ENCODE results near the gene ENOSF1.

The ENOSF1 gene

DNA sequence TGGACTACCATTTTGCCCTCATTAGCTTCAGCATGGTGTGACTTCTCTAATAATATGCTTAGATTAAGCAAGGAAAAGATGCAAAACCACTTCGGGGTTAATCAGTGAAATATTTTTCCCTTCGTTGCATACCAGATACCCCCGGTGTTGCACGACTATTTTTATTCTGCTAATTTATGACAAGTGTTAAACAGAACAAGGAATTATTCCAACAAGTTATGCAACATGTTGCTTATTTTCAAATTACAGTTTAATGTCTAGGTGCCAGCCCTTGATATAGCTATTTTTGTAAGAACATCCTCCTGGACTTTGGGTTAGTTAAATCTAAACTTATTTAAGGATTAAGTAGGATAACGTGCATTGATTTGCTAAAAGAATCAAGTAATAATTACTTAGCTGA is 38.7 kb downstream of the ENOSF1 start:
- no peak for DNase-seq (ENCODE audit: low read depth in 2 of 2)

DNA sequence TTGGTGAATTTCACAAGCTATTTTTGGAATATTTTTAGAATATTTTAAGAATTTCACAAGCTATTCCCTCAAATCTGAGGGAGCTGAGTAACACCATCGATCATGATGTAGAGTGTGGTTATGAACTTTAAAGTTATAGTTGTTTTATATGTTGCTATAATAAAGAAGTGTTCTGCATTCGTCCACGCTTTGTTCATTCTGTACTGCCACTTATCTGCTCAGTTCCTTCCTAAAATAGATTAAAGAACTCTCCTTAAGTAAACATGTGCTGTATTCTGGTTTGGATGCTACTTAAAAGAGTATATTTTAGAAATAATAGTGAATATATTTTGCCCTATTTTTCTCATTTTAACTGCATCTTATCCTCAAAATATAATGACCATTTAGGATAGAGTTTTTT is 39.1 kb downstream of the ENOSF1 start:
- DNase-seq (ENCODE audit: low read depth in 2 of 2): no peak

DNA sequence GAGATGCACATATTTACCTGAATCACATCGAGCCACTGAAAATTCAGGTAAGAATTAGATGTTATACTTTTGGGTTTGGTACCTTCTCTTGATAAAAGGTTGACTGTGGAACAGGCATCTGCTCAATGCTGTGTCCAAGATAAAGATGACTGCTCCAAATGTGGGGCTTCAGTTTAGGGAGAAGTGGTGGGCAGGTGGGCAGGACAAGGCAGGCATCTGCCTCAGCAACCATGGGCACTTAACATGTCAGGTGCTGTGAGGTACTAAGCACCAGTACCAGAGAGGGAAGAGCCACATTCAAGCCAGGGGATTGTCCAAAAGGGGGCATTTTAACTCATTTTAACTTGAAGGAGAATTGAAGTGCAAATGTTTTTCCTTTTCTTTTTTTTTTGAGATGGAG is 41.0 kb downstream of the ENOSF1 start:
- no peak for DNase-seq (ENCODE audit: low read depth in 2 of 2)

DNA sequence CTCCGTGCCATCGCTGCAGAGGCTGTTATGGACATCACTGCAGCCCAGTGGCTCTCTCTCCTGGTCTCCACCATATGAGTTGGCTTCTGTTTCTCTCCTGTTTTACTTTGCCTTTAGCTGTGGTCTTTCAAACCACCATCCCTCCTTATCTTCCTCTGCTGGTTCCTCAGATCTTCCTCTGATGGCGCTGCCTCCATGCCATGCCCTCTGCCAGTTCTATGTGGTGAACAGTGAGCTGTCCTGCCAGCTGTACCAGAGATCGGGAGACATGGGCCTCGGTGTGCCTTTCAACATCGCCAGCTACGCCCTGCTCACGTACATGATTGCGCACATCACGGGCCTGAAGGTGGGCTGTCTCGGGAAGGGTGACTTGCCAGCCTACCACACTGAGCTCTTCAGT is 41.9 kb downstream of the ENOSF1 start:
- no peak for DNase-seq (ENCODE audit: low read depth in 2 of 2)

DNA sequence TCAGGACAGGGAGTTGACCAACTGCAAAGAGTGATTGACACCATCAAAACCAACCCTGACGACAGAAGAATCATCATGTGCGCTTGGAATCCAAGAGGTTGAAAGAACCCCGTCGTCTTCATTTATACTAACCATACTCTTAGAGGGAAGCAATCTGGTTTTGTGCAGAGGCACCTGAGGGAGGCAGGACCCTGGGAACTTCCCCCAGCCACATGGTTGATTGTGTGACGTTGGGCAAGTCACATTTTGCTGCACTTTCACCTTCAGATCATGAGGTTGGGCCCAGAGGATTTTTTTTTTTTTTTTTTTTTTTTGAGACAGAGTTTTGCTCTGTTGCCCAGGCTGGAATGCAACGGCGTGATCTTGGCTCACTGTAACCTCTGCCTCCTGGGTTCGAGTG is 43.4 kb downstream of the ENOSF1 start:
- no peak for DNase-seq (ENCODE audit: low read depth in 2 of 2)

DNA sequence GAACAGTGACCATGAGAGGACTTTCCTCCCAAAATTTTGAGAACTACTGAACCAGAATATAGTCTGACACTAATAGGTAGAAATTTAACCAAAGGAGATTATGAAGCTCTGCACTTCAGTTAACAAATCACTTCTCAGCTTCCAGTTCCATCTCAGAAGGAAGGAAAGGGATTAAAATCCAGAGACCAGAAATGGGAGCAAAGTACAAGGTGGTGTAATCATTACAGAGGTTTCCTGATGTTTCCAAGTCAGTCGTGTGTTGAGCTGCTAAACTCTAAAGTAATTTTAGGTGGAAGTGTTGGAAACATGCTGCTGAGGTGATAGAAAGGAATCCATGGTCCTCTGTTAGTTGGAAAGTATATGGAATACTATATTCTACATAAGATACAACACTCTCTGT is 44.2 kb downstream of the ENOSF1 start:
- DNase-seq (ENCODE audit: low read depth in 2 of 2): no peak

DNA sequence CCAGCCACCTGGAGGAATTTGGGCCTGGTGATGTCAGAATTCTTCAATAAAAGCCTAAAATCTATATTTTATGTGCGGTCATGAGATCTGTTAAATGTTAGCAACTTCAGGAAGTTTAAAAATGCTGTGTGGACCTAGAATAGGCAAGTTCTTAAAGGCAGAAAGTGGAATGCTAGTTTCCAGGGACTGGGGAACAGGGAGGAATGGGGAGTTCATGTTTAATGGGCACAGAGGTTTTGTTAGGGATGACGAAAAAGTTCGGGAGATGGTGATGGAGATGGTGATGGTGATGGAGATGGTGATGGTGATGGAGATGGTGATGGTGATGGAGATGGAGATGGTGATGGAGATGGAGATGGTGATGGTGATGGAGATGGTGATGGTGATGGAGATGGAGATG is 45.8 kb downstream of the ENOSF1 start:
- DNase-seq (ENCODE audit: low read depth in 2 of 2): no peak

DNA sequence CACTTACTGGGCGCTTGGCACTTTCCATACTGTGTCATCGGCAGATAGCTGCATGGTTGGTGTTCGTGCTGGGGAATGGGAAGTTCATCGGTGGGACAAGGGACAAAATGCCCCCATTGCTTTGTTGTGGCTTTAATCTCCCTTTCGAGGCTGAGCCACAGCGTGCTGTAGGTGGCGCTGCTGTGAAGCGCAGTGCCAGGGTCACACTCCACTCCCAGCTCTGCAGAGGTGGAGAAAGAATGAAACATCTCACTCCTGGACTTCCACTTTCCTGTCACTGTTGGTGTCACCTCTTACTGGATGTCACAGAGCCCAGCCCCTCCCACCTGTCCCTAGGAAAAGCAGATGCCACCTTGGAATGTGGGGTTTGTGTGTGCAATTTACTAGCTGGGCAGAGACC is 46.3 kb downstream of the ENOSF1 start:
- no peak for DNase-seq (ENCODE audit: low read depth in 2 of 2)

DNA sequence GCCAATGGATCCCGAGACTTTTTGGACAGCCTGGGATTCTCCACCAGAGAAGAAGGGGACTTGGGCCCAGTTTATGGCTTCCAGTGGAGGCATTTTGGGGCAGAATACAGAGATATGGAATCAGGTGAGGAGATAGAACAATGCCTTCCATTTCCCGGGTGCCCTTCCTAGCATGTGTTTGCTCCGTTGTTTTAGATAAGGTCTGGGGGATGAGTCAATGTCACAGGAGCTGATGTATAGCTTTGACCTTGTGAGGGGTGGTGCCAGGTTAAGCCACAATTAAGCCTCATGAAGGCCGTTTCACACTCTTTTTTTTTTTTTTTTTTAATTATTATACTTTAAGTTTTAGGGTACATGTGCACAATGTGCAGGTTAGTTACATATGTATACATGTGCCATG is 50.2 kb downstream of the ENOSF1 start:
- DNase-seq (ENCODE audit: low read depth in 2 of 2): no peak

DNA sequence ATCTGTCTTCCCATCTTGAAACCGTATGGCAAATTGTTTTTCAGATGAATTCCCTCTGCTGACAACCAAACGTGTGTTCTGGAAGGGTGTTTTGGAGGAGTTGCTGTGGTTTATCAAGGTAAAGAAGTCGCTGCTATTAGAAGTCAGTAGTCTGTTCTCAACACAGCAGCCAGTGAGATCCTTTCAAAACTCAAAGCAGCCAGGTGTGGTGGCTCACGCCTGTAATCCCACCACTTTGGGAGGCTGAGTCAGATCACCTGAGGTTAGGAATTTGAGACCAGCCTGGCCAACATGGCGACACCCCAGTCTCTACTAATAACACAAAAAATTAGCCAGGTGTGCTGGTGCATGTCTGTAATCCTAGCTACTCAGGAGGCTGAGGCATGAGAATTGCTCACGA is 52.8 kb downstream of the ENOSF1 start:
- no peak for DNase-seq (ENCODE audit: low read depth in 2 of 2)

DNA sequence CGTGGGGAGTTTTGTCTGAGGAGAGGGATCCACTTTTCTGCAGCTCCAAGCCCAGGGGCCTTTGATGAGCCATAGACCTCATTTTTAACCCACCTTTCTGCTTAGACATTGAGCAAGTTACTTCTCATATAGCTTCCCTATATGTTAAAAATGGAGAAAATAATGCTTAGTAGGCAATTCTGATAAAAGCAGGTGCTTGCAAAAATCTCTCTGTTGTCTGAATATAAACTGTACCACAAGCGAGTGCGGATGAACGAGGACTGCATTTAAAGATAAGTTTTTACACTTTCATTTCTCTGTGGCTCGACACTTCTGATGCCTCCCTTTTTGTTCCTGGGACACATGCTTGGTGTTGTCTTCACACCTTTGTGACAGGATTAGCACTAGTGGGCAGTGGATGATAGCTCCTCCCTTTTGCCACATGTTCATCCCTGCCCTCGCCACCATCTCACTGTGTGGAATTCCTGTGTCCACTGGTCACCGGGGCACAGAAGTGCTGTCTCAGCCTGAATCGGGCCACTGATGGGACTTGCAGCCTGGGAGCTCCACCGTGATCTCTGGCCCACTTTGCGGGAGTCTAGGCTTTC is 53.4 kb downstream of the ENOSF1 start:
- no peak for DNase-seq (ENCODE audit: low read depth in 2 of 2)

DNA sequence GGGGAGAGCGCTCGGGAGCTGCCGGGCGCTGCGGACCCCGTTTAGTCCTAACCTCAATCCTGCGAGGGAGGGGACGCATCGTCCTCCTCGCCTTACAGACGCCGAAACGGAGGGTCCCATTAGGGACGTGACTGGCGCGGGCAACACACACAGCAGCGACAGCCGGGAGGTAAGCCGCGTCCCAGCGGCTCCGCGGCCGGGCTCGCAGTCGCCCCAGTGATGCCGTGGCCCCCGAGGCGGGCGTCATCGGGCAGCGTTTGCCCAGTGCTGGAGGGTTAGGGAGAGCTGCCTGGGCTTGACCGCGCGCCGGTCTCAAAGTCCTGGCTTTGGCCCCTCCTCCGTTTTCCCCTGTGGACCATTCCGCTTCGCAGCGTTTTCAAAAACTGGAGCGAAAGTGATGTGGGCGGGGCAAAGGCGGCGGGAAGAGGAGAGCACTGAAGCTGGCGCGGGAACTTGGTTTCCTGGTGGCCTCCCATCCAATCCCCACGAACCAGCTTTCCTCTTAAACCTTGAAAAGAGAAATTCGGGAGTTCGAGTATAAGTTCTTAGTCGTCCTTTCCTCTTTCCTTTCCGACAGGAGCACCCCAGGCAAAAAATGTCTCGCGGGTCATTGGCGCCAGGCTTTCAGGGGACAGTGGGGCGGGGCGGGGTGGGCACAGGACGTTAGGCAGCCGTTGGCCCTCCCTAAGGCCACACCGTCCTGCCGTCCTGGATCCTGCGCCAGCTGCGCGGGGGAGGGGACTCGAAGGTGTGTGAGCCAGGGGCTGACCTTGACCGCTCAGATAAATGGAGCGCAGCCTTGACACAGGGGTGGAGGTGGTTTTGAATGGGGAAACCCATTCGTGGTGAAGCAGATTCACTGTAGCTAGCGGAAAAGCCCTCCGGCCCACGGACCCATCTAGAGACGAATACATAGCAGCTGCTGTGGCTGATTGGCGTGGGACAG is 54.2 kb downstream of the ENOSF1 start:
- DNase-seq (ENCODE audit: low read depth in 2 of 2): peak in 1 of 2 donors; percentile 33

DNA sequence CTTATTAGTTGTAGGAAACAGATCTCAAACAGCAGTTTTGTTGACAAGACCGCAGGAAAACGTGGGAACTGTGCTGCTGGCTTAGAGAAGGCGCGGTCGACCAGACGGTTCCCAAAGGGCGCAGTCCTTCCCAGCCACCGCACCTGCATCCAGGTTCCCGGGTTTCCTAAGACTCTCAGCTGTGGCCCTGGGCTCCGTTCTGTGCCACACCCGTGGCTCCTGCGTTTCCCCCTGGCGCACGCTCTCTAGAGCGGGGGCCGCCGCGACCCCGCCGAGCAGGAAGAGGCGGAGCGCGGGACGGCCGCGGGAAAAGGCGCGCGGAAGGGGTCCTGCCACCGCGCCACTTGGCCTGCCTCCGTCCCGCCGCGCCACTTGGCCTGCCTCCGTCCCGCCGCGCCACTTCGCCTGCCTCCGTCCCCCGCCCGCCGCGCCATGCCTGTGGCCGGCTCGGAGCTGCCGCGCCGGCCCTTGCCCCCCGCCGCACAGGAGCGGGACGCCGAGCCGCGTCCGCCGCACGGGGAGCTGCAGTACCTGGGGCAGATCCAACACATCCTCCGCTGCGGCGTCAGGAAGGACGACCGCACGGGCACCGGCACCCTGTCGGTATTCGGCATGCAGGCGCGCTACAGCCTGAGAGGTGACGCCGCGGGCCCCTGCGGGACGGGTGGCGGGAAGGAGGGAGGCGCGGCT is 55.0 kb downstream of the ENOSF1 start, which contains the start of gene TYMS:
TSS of gene TYMS (plus strand) at position 343 of the 690 bp plus-strand sequence. CDS start at position 433, 90 bp downstream.
- no peak for DNase-seq (ENCODE audit: low read depth in 2 of 2)

DNA sequence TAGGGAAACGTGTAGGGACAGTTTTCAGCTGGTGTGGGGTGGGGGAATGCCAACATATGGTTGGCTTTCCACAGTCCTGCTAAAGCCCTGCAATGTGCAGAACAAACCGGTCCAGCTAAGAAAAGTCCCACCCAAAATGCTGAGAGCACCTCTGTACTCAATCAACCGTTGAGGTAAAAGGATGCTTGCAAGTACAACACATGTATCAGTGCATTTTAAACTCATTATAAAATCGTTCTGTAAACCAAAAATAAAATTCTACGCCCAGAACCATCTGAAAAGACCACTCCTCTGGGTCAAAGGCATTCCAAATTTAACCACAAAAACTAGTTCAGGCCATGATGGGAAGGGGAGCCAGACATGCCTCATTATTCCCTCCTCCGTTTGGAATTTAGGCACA is 57.0 kb downstream of the ENOSF1 start:
- DNase-seq (ENCODE audit: low read depth in 2 of 2): no peak

DNA sequence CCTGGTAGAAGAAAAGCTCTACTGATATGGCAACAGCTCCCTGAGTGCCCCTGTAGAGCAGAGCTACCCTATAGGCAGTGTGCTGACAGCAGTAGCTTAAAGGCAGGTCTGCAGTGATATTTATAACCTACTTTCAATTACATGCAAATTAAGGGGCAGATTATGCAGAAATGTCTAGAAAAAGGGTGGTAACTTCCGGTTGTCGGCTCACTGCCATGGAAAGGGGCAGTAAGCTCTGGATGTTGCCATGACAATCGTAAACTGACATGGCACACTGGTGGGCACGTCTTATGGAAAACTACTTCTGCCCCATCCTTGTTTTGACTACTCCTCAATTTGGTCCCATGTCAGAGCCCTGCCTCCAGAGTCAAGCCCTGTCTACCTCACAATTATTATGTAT is 57.8 kb downstream of the ENOSF1 start:
- no peak for DNase-seq (ENCODE audit: low read depth in 2 of 2)

DNA sequence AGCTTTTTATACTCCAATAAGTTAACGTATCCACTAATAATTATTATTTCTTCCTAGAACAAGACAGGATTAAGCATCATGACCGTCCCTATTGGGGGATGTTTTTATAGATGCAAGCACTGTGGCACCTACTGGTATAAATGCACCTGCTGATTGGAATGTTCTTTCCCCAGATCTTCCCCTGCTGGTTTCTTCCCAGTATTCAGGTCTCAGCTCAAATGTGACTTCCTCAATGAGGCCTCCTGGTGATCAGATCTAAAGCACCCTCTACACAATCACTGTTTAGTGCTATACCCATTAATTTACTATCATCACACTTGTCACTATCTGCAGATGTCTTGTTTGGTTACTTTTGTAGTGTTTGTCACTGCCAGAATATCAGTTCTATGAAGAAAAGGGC is 58.9 kb downstream of the ENOSF1 start:
- DNase-seq (ENCODE audit: low read depth in 2 of 2): no peak

DNA sequence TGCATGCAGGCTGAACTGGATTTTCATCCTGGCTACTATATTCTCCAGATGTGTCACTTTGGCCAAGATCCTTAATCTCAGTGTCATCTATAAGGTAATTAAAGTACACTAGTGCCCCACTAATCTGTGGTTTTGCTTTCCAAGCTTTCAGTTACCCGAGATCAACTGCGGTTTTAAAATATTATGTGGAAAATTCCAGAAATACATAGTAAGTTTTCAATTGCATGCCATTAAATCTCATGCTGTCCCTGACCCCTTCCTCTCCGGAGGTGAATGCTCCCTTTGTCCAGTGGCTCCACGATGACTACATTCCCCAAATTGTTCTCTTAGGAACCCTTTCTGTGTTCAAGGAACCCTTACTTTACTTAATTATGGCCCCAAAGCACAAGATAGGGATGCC is 60.3 kb downstream of the ENOSF1 start:
- DNase-seq (ENCODE audit: low read depth in 2 of 2): no peak

DNA sequence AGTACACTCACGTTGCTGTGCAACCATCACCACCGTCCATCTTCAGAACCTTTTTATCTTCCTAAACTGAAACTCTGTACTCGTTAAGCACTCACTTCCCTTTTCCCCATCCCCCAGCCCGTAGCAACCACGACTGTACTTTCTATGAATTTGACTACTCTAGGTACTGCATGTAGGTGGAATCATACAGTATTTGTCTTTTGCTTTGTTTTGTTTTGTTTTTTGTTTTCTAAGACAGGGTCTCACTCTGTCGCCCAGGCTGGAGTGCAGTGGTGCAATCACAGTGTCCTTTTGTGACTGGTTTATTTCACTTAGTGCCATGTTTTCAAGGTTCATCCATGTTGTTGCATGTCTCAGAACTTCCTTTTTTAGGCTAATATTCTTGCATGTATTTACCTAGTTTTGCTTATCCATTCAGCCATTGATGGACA is 62.0 kb downstream of the ENOSF1 start:
- no peak for DNase-seq (ENCODE audit: low read depth in 2 of 2)

DNA sequence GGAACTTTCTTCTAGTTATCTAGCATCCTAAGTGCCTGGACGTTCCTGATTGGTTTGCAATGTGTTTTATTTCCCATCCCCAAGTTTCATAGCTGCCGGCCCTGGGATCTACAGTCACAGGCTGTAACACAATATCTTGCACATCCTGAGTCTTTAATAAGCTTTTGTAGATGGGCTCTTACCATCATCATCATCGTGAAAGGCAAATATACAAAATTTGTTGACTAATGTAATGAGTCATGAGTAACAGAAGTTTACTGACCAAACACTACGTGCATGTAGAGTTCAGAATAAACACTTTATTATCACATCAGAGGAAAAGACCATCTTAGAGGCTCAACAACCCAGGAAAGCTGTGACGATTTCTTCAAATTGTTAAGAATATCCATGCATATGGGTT is 63.1 kb downstream of the ENOSF1 start:
- no peak for DNase-seq (ENCODE audit: low read depth in 2 of 2)

DNA sequence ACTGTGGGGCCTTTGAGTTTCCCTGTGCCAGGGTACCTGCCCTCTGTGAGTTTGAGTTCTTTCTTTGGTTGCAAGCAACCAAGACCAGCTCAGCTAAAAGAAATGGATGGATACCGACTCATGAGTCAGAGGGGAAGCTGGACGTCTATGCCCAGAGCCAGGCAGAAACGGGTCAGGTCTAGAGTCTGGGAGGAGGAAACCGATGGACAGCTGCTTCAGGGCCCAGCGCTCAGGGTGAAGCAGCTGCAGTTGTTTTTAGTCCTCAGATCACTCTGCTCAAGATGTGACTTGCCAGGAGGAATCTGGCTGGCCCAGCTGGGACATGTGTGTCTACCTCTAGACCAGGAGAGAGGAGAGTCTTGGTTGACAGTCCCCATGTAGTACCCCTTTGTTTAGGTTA is 65.1 kb downstream of the ENOSF1 start:
- no peak for DNase-seq (ENCODE audit: low read depth in 2 of 2)

DNA sequence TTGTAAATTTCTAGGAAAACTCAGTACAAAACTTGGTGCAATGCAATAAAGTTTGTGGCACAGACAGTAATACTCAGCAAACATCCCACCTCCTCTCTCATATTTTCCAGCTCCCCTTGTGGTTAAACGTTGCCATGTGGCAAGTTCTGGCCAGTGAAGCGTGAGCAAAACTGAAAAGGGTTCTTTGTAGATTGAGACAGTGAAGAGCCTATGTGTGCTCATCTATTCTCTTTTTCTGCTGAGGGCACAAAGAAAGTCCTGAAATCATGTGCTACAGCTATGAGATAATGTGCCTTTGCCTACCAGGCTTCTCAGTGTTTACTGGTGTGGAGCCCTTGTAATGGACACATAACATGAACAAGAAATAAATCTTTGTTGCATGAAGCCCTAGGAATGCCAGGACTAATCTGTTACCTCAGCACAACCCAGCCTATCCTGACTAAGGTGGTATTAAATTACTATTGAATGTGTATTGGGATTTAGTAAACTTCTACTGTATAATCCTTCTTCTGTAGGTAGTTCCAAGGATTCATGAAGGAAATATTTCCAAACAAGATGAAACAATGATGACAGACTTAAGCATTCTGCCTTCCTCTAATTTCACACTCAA is 67.9 kb downstream of the ENOSF1 start:
- DNase-seq (ENCODE audit: low read depth in 2 of 2): no peak

DNA sequence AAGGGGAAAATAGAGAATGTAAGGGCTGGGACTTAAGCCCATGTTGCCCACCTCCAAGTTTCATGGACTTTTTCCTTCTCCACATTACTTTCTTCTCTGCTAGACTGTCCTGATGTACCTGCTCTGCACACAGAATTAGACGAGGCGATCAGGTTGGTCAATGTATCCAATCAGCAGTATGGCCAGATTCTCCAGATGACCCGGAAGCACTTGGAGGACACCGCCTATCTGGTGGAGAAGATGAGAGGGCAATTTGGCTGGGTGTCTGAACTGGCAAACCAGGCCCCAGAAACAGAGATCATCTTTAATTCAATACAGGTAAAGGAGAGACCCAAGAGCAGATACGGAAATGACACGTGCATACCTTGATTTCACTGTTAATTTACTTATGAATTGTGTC is 71.2 kb downstream of the ENOSF1 start:
- no peak for DNase-seq (ENCODE audit: low read depth in 2 of 2)
